ENCODE results near the gene TNIP1. TPM values are rescaled to one million over a fixed set of nuclear protein-coding genes. Genes with fewer than 3 reads are reported as not detected.

Gene TNIP1
- total RNA-seq, 2 donors from 2014 or later = 56.7 to 77.5 TPM

- no peak for DNase-seq (ENCODE audit: low spot score)
- intact Hi-C loops (cut with DNase I) = no loop called here
These were observed 11.9 kb upstream of the TNIP1 start for GRCh38 chr5:151092762-151093161.

DNA sequence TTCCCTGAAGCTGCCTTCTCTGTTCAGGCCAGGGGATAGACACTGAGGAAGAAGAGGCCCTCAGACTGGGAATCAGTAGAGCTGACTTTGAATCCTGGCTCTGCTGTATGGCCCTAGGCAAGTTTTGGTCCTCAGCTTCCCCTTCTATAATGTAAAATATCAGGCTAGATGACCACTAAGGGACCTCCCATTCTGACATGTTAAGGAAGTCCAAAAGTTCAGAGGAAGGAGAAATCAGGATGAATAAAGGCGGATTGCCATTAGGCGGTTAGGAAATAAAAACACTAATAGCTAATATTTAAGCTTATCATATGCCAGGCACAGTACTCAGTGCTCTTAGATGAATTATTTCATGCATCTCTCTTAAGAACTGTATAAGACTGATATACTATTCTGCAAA is 8.9 kb upstream of the TNIP1 start:
- intact Hi-C loops (cut with DNase I) = no loop called here
- no peak for DNase-seq (ENCODE audit: low spot score)

GRCh38 chr5:151088986-151089385 is 8.2 kb upstream of the TNIP1 start:
- intact Hi-C loops (cut with DNase I) = no loop called here
- DNase-seq (ENCODE audit: low spot score) = no peak

GRCh38 chr5:151087486-151087885 is 6.7 kb upstream of the TNIP1 start:
- intact Hi-C loops (cut with DNase I) = no loop called here
- no peak for DNase-seq (ENCODE audit: low spot score)

DNA sequence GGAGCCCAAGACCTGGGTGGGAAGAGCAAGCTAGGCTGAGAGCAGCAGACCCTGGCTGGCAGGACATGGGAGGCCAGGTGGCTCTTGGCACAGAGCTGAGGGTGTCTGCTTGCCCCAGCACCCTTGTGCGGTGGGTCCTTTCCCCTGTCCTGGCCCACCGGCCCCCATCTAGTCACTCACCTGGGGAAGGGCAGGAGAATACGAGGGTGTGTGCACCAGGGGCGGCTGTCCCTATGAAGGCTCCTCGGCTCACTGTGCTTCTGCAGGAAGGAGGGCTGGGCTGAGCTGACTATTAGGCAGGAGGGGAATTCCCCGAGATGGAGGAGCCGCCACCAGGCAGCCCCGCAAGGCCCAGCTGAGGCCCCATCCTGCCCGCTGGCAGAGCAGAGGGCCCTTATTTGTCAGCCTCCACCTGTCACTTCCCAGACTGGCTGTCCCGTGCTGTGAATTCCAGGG is 6.1 kb upstream of the TNIP1 start:
- no peak for DNase-seq (ENCODE audit: low spot score)
- intact Hi-C loops (cut with DNase I) = no loop called here

DNA sequence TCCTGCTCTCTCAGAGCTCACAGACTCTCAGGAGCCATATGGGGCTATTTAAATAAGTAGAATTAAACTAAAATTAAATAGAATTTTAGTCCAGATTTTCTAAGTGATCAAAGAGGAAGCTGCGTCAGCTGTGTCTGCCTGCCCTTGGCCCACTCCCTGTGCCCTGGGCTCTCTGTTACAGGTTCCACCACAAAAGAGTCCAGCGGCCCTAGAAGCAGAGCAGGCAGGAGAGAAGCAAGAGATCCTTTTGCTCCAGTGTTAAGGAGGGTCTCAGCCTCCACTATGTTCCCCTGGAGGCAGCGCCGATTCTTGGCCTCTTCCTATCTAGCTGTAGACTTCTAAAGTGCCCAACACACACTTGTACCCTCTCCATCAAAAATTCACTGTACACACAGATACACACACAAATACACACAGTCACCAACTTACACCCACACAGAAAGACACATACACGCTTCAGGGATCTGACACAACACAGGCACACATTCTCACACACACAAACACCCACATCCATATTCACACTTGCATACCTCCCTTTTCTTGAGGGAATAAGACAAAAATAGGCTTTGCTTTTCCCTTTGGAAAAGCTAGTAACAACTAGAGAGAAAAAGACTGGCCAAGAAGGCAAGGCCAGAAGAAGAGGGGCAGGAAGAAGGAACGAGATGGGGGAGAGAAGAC is 5.5 kb upstream of the TNIP1 start:
- intact Hi-C loops (cut with DNase I) = no loop called here
- no peak for DNase-seq (ENCODE audit: low spot score)

GRCh38 chr5:151085517-151086041 is 4.7 kb upstream of the TNIP1 start:
- peak; percentile 89 for DNase-seq (ENCODE audit: low spot score)
- intact Hi-C loops (cut with DNase I) = no loop called here

GRCh38 chr5:151084363-151084762 is 3.5 kb upstream of the TNIP1 start:
- DNase-seq (ENCODE audit: low spot score) = no peak
- intact Hi-C loops (cut with DNase I) = no loop called here

DNA sequence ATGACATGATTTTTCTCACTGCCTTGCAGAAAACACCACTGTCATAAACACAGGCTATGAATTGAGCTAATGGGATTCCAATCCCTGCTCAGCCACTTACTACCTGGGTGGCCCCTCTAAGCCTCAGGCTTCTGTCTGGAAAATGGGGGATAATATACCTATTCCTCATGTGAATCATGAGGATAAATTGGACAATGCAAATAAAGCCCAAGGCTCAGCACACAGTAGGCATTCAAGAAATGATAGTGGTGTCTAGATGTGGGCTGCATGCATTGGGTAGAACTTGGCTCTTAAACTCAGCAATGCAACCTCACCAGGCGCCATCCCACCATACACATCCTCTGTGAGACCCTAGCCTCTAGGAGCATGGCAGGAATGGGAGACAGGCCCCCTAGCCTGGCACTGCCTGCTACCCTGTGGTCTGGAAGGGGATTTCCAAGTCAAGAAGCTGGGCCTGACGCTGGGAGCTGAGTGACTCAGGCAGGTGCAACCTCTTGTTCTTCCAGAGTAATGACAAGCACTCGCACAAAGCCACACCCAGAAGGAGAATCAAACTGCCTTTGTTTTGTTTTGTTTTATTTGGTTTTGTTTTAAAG is 2.3 kb upstream of the TNIP1 start:
- intact Hi-C loops (cut with DNase I) = no loop called here
- DNase-seq (ENCODE audit: low spot score) = no peak

DNA sequence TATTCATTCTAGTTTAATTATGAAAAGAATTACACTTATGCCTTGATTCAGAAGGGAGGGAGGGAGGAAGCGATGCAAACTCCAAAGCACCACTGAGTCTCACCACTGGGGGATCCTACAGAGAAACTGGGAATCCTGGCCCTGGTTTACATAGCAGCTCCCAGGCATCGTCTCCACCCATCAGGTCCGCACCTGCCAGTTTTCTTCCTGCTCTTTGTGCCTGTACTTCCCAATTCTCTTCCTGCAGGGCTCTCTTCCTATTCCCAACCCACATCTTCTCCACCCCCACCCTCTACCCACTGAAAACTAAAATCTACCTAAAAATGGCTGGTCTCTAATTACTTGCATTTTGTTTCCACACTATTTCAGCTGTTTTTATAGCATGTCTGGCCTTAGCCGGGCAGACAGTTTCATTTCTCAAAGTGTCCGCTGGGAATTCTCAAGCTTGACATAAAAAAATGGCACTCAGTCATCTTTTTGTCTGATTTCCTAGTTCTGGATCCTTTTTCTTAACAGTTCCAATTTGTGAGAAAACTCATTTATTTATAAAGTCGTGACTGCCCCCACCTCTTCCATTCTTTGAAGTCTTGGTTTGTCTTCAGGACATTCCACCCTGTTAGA is 1.6 kb upstream of the TNIP1 start:
- intact Hi-C loops (cut with DNase I) = no loop called here
- DNase-seq (ENCODE audit: low spot score) = no peak

- no peak for DNase-seq (ENCODE audit: low spot score)
- intact Hi-C loops (cut with DNase I) = no loop called here
These were observed 822 bp upstream of the TNIP1 start for GRCh38 chr5:151081431-151082281.

GRCh38 chr5:151079838-151080612 is 809 bp downstream of the TNIP1 start:
- intact Hi-C loops (cut with DNase I) = loop anchor here in 1 of 2 donors (5.0 kb wide), 1 partner anchor 1743 kb away; no protein-coding TSS in a partner anchor
- no peak for DNase-seq (ENCODE audit: low spot score)

- intact Hi-C loops (cut with DNase I) = loop anchor here in 1 of 2 donors (5.0 kb wide), 1 partner anchor 1741 kb away; no protein-coding TSS in a partner anchor
- no peak for DNase-seq (ENCODE audit: low spot score)
These were observed 2.2 kb downstream of the TNIP1 start for GRCh38 chr5:151078490-151079262.

DNA sequence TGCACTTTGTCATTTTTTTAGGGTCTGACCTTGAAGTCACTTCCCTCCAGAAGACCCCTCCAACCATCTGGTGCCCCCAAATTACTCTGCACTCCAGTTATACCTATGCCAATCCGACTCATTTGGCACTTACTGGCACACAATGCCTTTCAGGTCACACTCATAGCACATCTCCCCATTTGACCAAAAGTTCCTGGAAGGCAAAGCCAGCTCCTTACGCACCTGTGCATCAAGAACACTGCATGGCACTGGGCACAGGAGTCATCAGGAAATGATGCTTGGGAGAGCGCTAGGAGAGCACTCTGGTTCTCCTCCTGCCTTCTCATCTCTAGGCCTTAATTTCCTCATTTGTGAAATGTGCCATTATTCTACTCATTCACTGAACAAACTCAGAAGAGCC is 2.9 kb downstream of the TNIP1 start:
- intact Hi-C loops (cut with DNase I) = loop anchor here in 1 of 2 donors (5.0 kb wide), 1 partner anchor 1741 kb away; no protein-coding TSS in a partner anchor

GRCh38 chr5:151077419-151077818 is 3.4 kb downstream of the TNIP1 start:
- intact Hi-C loops (cut with DNase I) = loop anchor here in 1 of 2 donors (5.0 kb wide), 1 partner anchor 1740 kb away; no protein-coding TSS in a partner anchor

More for the DNA sequence above, 2.9 kb downstream of the TNIP1 start:
- DNase-seq (ENCODE audit: low spot score) = no peak

DNA sequence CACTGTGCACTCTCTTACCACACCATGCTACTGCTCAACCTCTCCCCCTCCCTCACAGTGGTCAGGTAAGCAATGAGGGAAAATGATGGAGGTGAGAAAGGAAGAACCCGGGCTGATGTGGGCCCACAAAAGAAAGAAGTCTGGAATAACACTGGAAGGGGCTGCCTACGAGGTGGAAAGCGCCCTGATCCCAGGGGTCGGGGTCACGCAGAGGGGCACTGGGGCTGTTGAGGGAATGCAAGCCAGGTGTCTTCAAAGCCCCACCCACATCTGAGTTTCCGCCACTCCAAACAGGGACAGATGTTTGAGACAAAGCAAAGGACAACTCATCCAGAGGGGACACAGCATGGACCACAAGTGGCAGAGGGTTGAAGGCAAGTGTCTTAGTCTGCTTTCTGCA is 4.2 kb downstream of the TNIP1 start:
- no peak for DNase-seq (ENCODE audit: low spot score)
- intact Hi-C loops (cut with DNase I) = loop anchor here in 1 of 2 donors (5.0 kb wide), 1 partner anchor 1739 kb away; no protein-coding TSS in a partner anchor

More at GRCh38 chr5:151077419-151077818, 3.4 kb downstream of the TNIP1 start:
- no peak for DNase-seq (ENCODE audit: low spot score)

GRCh38 chr5:151075698-151076331 is 5.0 kb downstream of the TNIP1 start:
- intact Hi-C loops (cut with DNase I) = loop anchor here in 1 of 2 donors (5.0 kb wide), 1 partner anchor 1739 kb away; no protein-coding TSS in a partner anchor
- DNase-seq (ENCODE audit: low spot score) = no peak
